HG03060 (cell line): ENCODE measurements around the gene ECHS1.

Source experiments
- ATAC-seq: cut with Tn5 transposase; IDR thresholded peaks from one replicate; pipeline ENCODE4 v1.9.1; 2021; ENCODE audit warnings: low read depth, moderate number of reproducible peaks; ENCODE audit not compliant: unreplicated experiment

Gene ECHS1

GRCh38 chr10:133361227-133361626 lies 11.9 kb downstream of the ECHS1 start:
- ATAC-seq, result no peak

- ATAC-seq, result no peak
These were observed 13.1 kb downstream of the ECHS1 start for GRCh38 chr10:133359972-133360610.

- no peak for ATAC-seq
These were observed 13.6 kb downstream of the ECHS1 start for GRCh38 chr10:133359554-133359971.

- ATAC-seq, result no peak
These were observed 14.2 kb downstream of the ECHS1 start for GRCh38 chr10:133358925-133359310.

GRCh38 chr10:133358162-133358924 lies 14.8 kb downstream of the ECHS1 start:
- ATAC-seq, result no peak

GRCh38 chr10:133357285-133358161 lies 15.6 kb downstream of the ECHS1 start, which contains the start of gene FUOM:
Gene FUOM, minus strand, starts transcription at chr10:133358019. Its CDS starts 12 bp downstream, at chr10:133358007.
- ATAC-seq, result peak; percentile 37

- ATAC-seq, result no peak
These were observed 16.4 kb downstream of the ECHS1 start for GRCh38 chr10:133356549-133357284.

GRCh38 chr10:133355991-133356390 lies 17.2 kb downstream of the ECHS1 start:
- ATAC-seq, result no peak

- no peak for ATAC-seq
These were observed 17.9 kb downstream of the ECHS1 start for GRCh38 chr10:133355266-133355665.

- ATAC-seq, result no peak
These were observed 18.4 kb downstream of the ECHS1 start for GRCh38 chr10:133354672-133355240.

GRCh38 chr10:133353988-133354605 lies 19.1 kb downstream of the ECHS1 start:
- no peak for ATAC-seq

GRCh38 chr10:133353202-133353959 lies 19.8 kb downstream of the ECHS1 start:
- no peak for ATAC-seq

GRCh38 chr10:133351408-133352318 lies 21.5 kb downstream of the ECHS1 start:
- no peak for ATAC-seq

GRCh38 chr10:133350950-133351329 lies 22.2 kb downstream of the ECHS1 start:
- no peak for ATAC-seq

- ATAC-seq, result no peak
These were observed 22.7 kb downstream of the ECHS1 start for GRCh38 chr10:133350283-133350949.

GRCh38 chr10:133349577-133350011 lies 23.6 kb downstream of the ECHS1 start:
- no peak for ATAC-seq

GRCh38 chr10:133349160-133349568 lies 24.0 kb downstream of the ECHS1 start:
- no peak for ATAC-seq
